Neural cell (in vitro differentiated cells): ENCODE results near the gene ZNF618.

Source experiments
- EP300 ChIP-seq: fragments of 450-650 bp; conservative IDR thresholded peaks from 2 replicates; pipeline ENCODE4 v1.6.1; 2014; ENCODE audit warnings: antibody characterized with exemption, mild to moderate bottlenecking, moderate library complexity; ENCODE audit not compliant: poor library complexity, severe bottlenecking
- REST ChIP-seq: IDR thresholded peaks from 2 replicates; pipeline ENCODE4 v1.6.1; 2012; ENCODE audit warnings: borderline replicate concordance

GRCh38 chr9:114072184-114073140 is 196.4 kb downstream of the ZNF618 start:
- TF ChIP-seq REST (no peak), EP300 (no peak)
